ENCODE data around the gene THADA. TPM values are rescaled to one million over a fixed set of nuclear protein-coding genes. Genes with fewer than 3 reads are reported as not detected.

Gene THADA
- total RNA-seq, 1 donor from 2014 or later = 33.8 TPM

DNA sequence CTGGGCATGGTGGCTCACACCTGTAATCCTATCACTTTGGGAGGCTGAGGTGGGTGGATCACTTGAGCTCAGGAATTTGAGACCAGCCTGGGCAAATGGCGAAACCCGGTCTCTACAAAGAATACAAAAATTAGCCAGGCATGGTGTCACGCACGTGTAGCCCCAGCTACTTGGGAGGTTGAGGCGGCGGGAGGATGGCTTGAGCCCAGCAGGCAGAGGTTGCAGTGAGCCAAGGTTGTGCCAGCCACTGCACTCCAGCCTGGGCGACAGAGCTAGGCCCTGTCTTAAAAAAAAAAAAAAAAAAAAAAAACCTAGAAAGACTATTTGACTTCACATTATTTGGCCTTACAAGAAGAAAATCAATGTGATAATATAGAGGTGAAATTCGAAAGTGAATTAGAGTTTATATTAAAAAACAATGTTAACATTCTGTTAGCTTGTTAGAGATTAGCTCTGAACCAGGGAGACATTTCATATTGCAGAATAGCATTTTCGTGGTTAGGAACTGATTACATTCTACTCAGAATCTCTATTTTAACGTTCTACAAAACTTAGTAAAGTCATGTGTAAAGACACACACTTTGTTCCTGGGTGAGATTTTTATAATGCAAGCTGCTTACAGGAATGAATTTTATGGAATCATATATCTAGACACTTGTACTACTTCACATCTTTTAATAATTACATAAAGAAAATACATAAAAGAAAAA is 120.5 kb downstream of the THADA start:
- no peaks in the 10 kb centered on the region for H3K9me3 Mint-ChIP-seq
- no peaks in the 10 kb centered on the region for H3K27me3 Mint-ChIP-seq (ENCODE audit: low read depth)
- peaks cover 12% of the 10 kb centered on the region for H3K36me3 Mint-ChIP-seq (ENCODE audit: low read depth)
- no peak overlapping the region for H3K4me3 Mint-ChIP-seq
- TF ChIP-seq, protein P1, sequence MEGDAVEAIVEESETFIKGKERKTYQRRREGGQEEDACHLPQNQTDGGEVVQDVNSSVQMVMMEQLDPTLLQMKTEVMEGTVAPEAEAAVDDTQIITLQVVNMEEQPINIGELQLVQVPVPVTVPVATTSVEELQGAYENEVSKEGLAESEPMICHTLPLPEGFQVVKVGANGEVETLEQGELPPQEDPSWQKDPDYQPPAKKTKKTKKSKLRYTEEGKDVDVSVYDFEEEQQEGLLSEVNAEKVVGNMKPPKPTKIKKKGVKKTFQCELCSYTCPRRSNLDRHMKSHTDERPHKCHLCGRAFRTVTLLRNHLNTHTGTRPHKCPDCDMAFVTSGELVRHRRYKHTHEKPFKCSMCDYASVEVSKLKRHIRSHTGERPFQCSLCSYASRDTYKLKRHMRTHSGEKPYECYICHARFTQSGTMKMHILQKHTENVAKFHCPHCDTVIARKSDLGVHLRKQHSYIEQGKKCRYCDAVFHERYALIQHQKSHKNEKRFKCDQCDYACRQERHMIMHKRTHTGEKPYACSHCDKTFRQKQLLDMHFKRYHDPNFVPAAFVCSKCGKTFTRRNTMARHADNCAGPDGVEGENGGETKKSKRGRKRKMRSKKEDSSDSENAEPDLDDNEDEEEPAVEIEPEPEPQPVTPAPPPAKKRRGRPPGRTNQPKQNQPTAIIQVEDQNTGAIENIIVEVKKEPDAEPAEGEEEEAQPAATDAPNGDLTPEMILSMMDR (conservative IDR thresholded peaks at IDR 0.05) = no peak
- H3K4me1 Mint-ChIP-seq = no peaks in the 10 kb centered on the region
- no peak for DNase-seq (ENCODE audit: low read depth, low spot score)
- no peak overlapping the region for H3K27ac Mint-ChIP-seq (ENCODE audit: unreplicated experiment)

DNA sequence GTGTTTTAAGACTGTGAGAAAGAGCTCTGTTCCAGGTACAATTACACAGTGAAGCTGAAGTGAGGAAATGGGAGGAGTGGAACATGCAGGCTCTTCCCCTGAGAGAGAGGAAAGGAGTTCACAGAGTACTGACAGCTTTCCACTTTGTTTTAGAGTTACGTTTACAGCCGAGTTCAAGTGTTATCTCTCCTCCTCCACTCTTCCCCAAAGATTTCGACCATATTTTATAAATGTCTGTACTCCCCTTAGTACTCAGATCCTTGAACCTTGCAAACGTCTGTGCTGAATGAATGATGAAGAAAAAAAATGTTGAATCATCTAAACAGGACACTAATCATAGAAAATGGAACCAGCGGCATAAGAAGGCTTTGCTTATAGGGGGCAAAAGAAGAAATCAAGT is 121.6 kb downstream of the THADA start:
- DNase-seq (ENCODE audit: low read depth, low spot score) = no peak
- H3K4me1 Mint-ChIP-seq = peaks cover under 1% of the 10 kb centered on the region
- H3K36me3 Mint-ChIP-seq (ENCODE audit: low read depth) = peaks cover 12% of the 10 kb centered on the region
- H3K27ac Mint-ChIP-seq (ENCODE audit: unreplicated experiment) = no peak overlapping the region
- no peaks in the 10 kb centered on the region for H3K27me3 Mint-ChIP-seq (ENCODE audit: low read depth)
- H3K9me3 Mint-ChIP-seq = no peaks in the 10 kb centered on the region
- no peak overlapping the region for H3K4me3 Mint-ChIP-seq
- TF ChIP-seq, protein P1 (conservative IDR thresholded peaks at IDR 0.05) = no peak

DNA sequence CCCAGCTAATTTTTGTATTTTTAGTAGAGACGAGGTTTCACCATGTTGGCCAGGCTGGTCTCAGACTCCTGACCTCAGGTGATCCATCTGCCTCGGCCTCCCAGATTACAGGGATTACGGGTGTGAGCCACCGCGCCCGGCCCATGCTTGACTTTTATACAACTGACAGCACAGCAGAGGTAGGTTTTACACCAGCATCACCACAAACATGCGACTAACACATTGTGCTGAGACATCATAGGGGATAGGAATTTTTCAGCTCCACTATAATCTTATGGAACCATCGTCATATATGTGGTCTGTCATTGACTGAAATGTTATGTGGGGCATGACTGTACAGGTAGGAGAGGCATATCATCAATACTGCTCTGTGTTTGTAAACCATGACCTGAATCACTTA is 122.1 kb downstream of the THADA start:
- no peak overlapping the region for H3K4me3 Mint-ChIP-seq
- H3K27me3 Mint-ChIP-seq (ENCODE audit: low read depth) = no peaks in the 10 kb centered on the region
- H3K27ac Mint-ChIP-seq (ENCODE audit: unreplicated experiment) = no peak overlapping the region
- H3K36me3 Mint-ChIP-seq (ENCODE audit: low read depth) = peaks cover 12% of the 10 kb centered on the region
- H3K9me3 Mint-ChIP-seq = no peaks in the 10 kb centered on the region
- TF ChIP-seq, protein P1 (conservative IDR thresholded peaks at IDR 0.05) = no peak
- peaks cover 6% of the 10 kb centered on the region for H3K4me1 Mint-ChIP-seq
- no peak for DNase-seq (ENCODE audit: low read depth, low spot score)

DNA sequence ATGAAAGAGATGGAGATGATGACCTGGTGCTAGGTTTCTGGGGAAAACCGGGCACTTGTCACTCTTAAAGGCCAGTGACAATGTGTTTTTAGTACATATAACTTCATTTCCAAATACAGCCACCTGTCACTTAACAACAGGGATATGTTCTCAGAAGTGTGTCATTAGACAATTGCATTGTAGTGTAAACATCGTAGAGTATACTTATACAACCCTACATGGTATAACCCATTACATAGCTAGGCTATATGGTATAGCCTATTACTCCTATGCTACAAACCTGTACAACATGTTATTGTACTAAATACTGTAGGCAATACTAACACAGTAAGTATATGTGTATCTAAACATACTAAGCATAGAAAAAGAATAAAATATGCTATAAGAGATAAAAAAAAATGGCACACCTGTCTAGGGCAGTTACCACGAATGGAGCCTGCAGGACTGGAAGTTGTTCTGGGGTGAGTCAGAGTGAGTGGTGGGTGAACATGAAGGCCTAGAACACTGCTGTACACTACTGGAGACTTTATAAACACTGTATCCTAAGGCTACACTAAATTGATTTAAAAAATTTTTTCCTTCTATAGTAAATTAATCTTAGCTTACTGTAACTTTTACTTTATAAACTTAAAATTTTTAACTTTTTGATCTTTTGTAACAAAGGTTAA is 123.2 kb downstream of the THADA start:
- Mint-ChIP-seq H3K27me3 (ENCODE audit: low read depth) (no peaks in the 10 kb centered on the region), H3K36me3 (ENCODE audit: low read depth) (peaks cover 12% of the 10 kb centered on the region), H3K27ac (ENCODE audit: unreplicated experiment) (no peak overlapping the region), H3K4me3 (no peak overlapping the region), H3K9me3 (no peaks in the 10 kb centered on the region), H3K4me1 (peaks cover 7% of the 10 kb centered on the region)
- TF ChIP-seq, protein P1 (conservative IDR thresholded peaks at IDR 0.05) = no peak
- DNase-seq (ENCODE audit: low read depth, low spot score) = no peak

DNA sequence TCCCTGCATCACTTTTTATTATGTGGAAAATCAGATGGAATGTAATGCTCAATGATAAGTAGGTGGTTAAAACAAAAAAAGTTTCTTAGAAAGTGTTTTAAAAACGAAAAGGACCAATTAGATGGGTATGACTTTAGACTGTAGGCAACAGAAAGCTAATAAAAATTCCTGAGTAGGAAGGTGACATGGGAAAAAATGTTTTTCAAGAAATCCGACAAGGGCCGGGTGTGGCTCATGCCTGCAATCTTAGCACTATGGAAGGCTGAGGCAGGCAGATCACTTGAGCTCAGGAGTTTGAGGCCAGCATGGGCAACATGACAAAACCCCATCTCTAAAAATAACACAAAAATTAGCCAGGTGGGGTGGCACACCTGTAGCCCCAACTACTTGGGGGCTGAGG is 126.1 kb downstream of the THADA start:
- H3K4me1 Mint-ChIP-seq = peaks cover 13% of the 10 kb centered on the region
- no peak overlapping the region for H3K4me3 Mint-ChIP-seq

More for the DNA sequence above, 126.1 kb downstream of the THADA start:
- Mint-ChIP-seq H3K9me3 (peaks cover 5% of the 10 kb centered on the region), H3K27ac (ENCODE audit: unreplicated experiment) (no peak overlapping the region), H3K27me3 (ENCODE audit: low read depth) (no peaks in the 10 kb centered on the region), H3K36me3 (ENCODE audit: low read depth) (peaks cover 22% of the 10 kb centered on the region)
- TF ChIP-seq, protein P1 (conservative IDR thresholded peaks at IDR 0.05) = no peak
- DNase-seq (ENCODE audit: low read depth, low spot score) = no peak
